ENCODE data around the gene NIPBL.
"Not testable (repeated sequence)": the region's sequence is repeated elsewhere in the genome, so short reads cannot be mapped to it uniquely, and the experiment has no call there.

Gene NIPBL

GRCh38 chr5:36908544-36909260 is 32.1 kb downstream of the NIPBL start:
- DNase-seq: no peak

- DNase-seq: no peak
Measured at GRCh38 chr5:36915653-36916052, 39.1 kb downstream of the NIPBL start.

- not testable (repeated sequence) for DNase-seq
Measured at GRCh38 chr5:36916614-36917013, 40.0 kb downstream of the NIPBL start.

- DNase-seq: not testable (repeated sequence)
Measured at GRCh38 chr5:36917358-36917757, 40.8 kb downstream of the NIPBL start.

- no peak for DNase-seq
Measured at GRCh38 chr5:36919238-36919637, 42.7 kb downstream of the NIPBL start.

GRCh38 chr5:36919650-36920049 is 43.1 kb downstream of the NIPBL start:
- DNase-seq: no peak

- no peak for DNase-seq
Measured at GRCh38 chr5:36928947-36929346, 52.4 kb downstream of the NIPBL start.

GRCh38 chr5:36929438-36929837 is 52.9 kb downstream of the NIPBL start:
- DNase-seq: no peak

GRCh38 chr5:36932056-36932455 is 55.5 kb downstream of the NIPBL start:
- no peak for DNase-seq

GRCh38 chr5:36932699-36933098 is 56.1 kb downstream of the NIPBL start:
- no peak for DNase-seq

- no peak for DNase-seq
Measured at GRCh38 chr5:36934740-36935356, 58.3 kb downstream of the NIPBL start.

GRCh38 chr5:36935805-36936204 is 59.2 kb downstream of the NIPBL start:
- DNase-seq: no peak

GRCh38 chr5:36936309-36936708 is 59.7 kb downstream of the NIPBL start:
- no peak for DNase-seq

- DNase-seq: no peak
Measured at GRCh38 chr5:36938129-36938528, 61.6 kb downstream of the NIPBL start.

GRCh38 chr5:36939969-36940858 is 63.6 kb downstream of the NIPBL start:
- DNase-seq: no peak

- no peak for DNase-seq
Measured at GRCh38 chr5:36943584-36943983, 67.0 kb downstream of the NIPBL start.

GRCh38 chr5:36944024-36944423 is 67.5 kb downstream of the NIPBL start:
- DNase-seq: no peak

GRCh38 chr5:36944607-36945225 is 68.1 kb downstream of the NIPBL start:
- DNase-seq: no peak

GRCh38 chr5:36945687-36946086 is 69.1 kb downstream of the NIPBL start:
- no peak for DNase-seq

GRCh38 chr5:36946101-36946500 is 69.5 kb downstream of the NIPBL start:
- DNase-seq: no peak

- no peak for DNase-seq
Measured at GRCh38 chr5:36948041-36948440, 71.5 kb downstream of the NIPBL start.

- DNase-seq: no peak
Measured at GRCh38 chr5:36948650-36949049, 72.1 kb downstream of the NIPBL start.

- no peak for DNase-seq
Measured at GRCh38 chr5:36949593-36949992, 73.0 kb downstream of the NIPBL start.
